NCI-H128 (cell line): ENCODE measurements around the gene PRR27.

ENCODE experiments used
- DNase-seq: peaks from one replicate; lab custom pipeline; 2025; ENCODE audit not compliant: unreplicated experiment; lab: John Stamatoyannopoulos, UW

The PRR27 gene

GRCh38 chr4:70153937-70154336 lies at the start of gene PRR27:
Gene PRR27 (plus strand): TSS chr4:70154237. CDS start chr4:70154376, 139 bp downstream.
- DNase-seq = no peak

- no peak for DNase-seq
Observed at GRCh38 chr4:70110917-70111316, 43.1 kb upstream of the PRR27 start.

- no peak for DNase-seq
Observed at GRCh38 chr4:70113656-70114055, 40.4 kb upstream of the PRR27 start.

GRCh38 chr4:70114096-70114495 lies 39.9 kb upstream of the PRR27 start:
- DNase-seq = no peak

- DNase-seq = no peak
Observed at GRCh38 chr4:70120323-70120722, 33.7 kb upstream of the PRR27 start.

GRCh38 chr4:70133473-70133872 lies 20.6 kb upstream of the PRR27 start:
- no peak for DNase-seq

- DNase-seq = no peak
Observed at GRCh38 chr4:70138751-70139150, 15.3 kb upstream of the PRR27 start.

- DNase-seq = no peak
Observed at GRCh38 chr4:70151271-70151670, 2.8 kb upstream of the PRR27 start.

GRCh38 chr4:70152088-70152487 lies 1.9 kb upstream of the PRR27 start:
- no peak for DNase-seq

- DNase-seq = no peak
Observed at GRCh38 chr4:70158576-70158975, 4.5 kb downstream of the PRR27 start.

- no peak for DNase-seq
Observed at GRCh38 chr4:70177090-70177489, 23.1 kb downstream of the PRR27 start.

GRCh38 chr4:70178075-70178660 lies 24.1 kb downstream of the PRR27 start:
- DNase-seq = no peak

GRCh38 chr4:70179811-70180210 lies 25.8 kb downstream of the PRR27 start:
- DNase-seq = no peak

- no peak for DNase-seq
Observed at GRCh38 chr4:70181864-70182263, 27.8 kb downstream of the PRR27 start.

GRCh38 chr4:70182517-70183167 lies 28.6 kb downstream of the PRR27 start:
- no peak for DNase-seq

- no peak for DNase-seq
Observed at GRCh38 chr4:70183168-70183939, 29.3 kb downstream of the PRR27 start.

- DNase-seq = no peak
Observed at GRCh38 chr4:70183940-70184246, 29.9 kb downstream of the PRR27 start.

GRCh38 chr4:70187216-70187615 lies 33.2 kb downstream of the PRR27 start:
- no peak for DNase-seq

GRCh38 chr4:70190579-70190978 lies 36.5 kb downstream of the PRR27 start:
- no peak for DNase-seq

- no peak for DNase-seq
Observed at GRCh38 chr4:70191647-70192046, 37.6 kb downstream of the PRR27 start.

GRCh38 chr4:70192895-70193294 lies 38.9 kb downstream of the PRR27 start:
- no peak for DNase-seq

GRCh38 chr4:70195425-70195824 lies 41.4 kb downstream of the PRR27 start, which contains the start of gene ODAM:
Gene ODAM (plus strand): TSS chr4:70195725. CDS start chr4:70196544, 819 bp downstream.
- DNase-seq = no peak
